Stomach (tissue), 9 donors: ENCODE data around the gene GALK1. TPM values are rescaled to one million over a fixed set of nuclear protein-coding genes. Genes with fewer than 3 reads are reported as not detected.
"Not testable (repeated sequence)": the region's sequence is repeated elsewhere in the genome, so short reads cannot be mapped to it uniquely, and the experiment has no call there.

ENCODE experiments used
- DNase-seq, 2 donors: peaks; one replicate each; pipeline versions ENCODE4 v3.0.0 to v3.0.0-alpha.2; 2013 to 2019
- H3K27ac ChIP-seq, 5 donors: fragments of 200-600 bp in 4 of 5; sonication (generic) in 4 of 5; one replicate each; pipeline ENCODE4 v1.5.1; 2013 to 2019; ENCODE audit warnings: mild to moderate bottlenecking in 1 of 5, moderate library complexity in 1 of 5
- H3K27me3 ChIP-seq, 3 donors: fragments of 200-600 bp; sonication (generic); one replicate each; pipeline ENCODE4 v1.5.1; 2017 to 2019; ENCODE audit warnings: mixed run types in 1 of 3
- H3K36me3 ChIP-seq, 4 donors: fragments of 200-600 bp; sonication (generic); 1 replicate in 3 of 4; 2 replicates in 1 of 4; pipeline ENCODE4 v1.5.1; 2016 to 2019
- H3K4me1 ChIP-seq, 4 donors: fragments of 200-600 bp; sonication (generic); one replicate each; pipeline ENCODE4 v1.5.1; 2016 to 2019
- H3K4me3 ChIP-seq, 4 donors: fragments of 200-600 bp; sonication (generic) in 3 of 4; one replicate each; pipeline ENCODE4 v1.5.1; 2016 to 2019; ENCODE audit warnings: mild to moderate bottlenecking in 1 of 4
- H3K9me3 ChIP-seq, 4 donors: fragments of 200-600 bp; sonication (generic); one replicate each; pipeline ENCODE4 v1.5.1; 2016 to 2019
- CTCF ChIP-seq, 7 experiments: fragments of 450-650 bp in 4 of 7; fragments of 200-600 bp in 3 of 7; sonication (generic) in 3 of 7; IDR thresholded peaks; one replicate each; pipeline ENCODE4 v1.5.1; 2016 to 2019; ENCODE audit warnings: antibody characterized with exemption in 7 of 7, control low read depth in 2 of 7, mild to moderate bottlenecking in 1 of 7
- EP300 ChIP-seq: sonication (generic); formaldehyde crosslinking; IDR thresholded peaks from one replicate; pipeline ENCODE4 v1.6.1; 2017; ENCODE audit warnings: antibody characterized with exemption
- POLR2A ChIP-seq, 4 donors: fragments of 450-650 bp; IDR thresholded peaks; one replicate each; pipeline ENCODE4 v1.6.1; 2016; ENCODE audit warnings: antibody characterized with exemption in 4 of 4, control low read depth in 2 of 4, mild to moderate bottlenecking in 1 of 4, moderate library complexity in 1 of 4
- POLR2AphosphoS5 ChIP-seq, 3 donors: sonication (generic); formaldehyde crosslinking; IDR thresholded peaks; one replicate each; pipeline ENCODE4 v1.6.1; 2016; ENCODE audit warnings: antibody characterized with exemption in 3 of 3
- WGBS, 5 donors: extraction: QIAGEN DNeasy Blood & Tissue Kit in 3 of 5; methylation state at CpG; one replicate each; pipeline versions ENCODE4 v1.1.5 to v1.1.7; 2013 to 2018; 5-methylcytosine and 5-hydroxymethylcytosine counted together
- intact Hi-C: fragments of 100-400 bp; cut with DNase I; formaldehyde crosslinking; loops from one replicate; pipeline ENCODE4 v1.15.1; 2023; ENCODE audit warnings: low total_unique reads
- polyA plus RNA-seq, 3 donors: library from polyadenylated mRNA; stranded (reverse); fragments of 200-250 nt; gene quantifications; one replicate each; pipeline ENCODE4 v1.2.3, GENCODE V29; 2013
- total RNA-seq, 5 donors: library from RNA; depleted of rRNA; stranded (reverse); fragments of >200 nt; gene quantifications; one replicate each; pipeline versions ENCODE4 v1.1.0 to v1.2.3, GENCODE V29; 2014 to 2016
- donor health status: healthy with polysubstance abuse.
- donor health status: Bipolar disorder and iron deficiency.
- donor health status: healthy.

GALK1 gene
- total and polyA plus RNA-seq, 8 donors: 7.6 to 57.1 (median 34.5) TPM

GRCh38 chr17:75778066-75778860 is 13.3 kb upstream of the GALK1 start:
- H3K9me3 ChIP-seq, intact Hi-C loops, H3K27me3 ChIP-seq: not testable (repeated sequence)
- Histone ChIP-seq H3K4me3 (peak overlapping the region; percentile 89 to 96 (median 92)), H3K36me3 (peaks cover 19 to 51% (median 48%) of the 10 kb centered on the region in 4 donors), H3K4me1 (peaks cover 26 to 67% (median 52%) of the 10 kb centered on the region in 4 donors), H3K27ac (peak overlapping the region; percentile 96 to 99 (median 98))
- peak in 1 of 3 donors; percentile 11 for TF ChIP-seq POLR2AphosphoS5 (IDR thresholded peaks at IDR 0.05)
- WGBS, 5 donors: 0 to 2% (median 1%) methylated on average over 13 to 19 of the region's 19 CpGs
- peak in 1 of 2 donors; percentile 29 for DNase-seq

GRCh38 chr17:75777296-75777922 is 12.4 kb upstream of the GALK1 start:
- Histone ChIP-seq H3K9me3 (no peaks in the 10 kb centered on the region), H3K36me3 (peaks cover 19 to 51% (median 48%) of the 10 kb centered on the region in 4 donors), H3K27me3 (no peaks in the 10 kb centered on the region), H3K4me3 (peak overlapping the region; percentile 89 to 96 (median 92)), H3K4me1 (peaks cover 22 to 60% (median 43%) of the 10 kb centered on the region in 4 donors), H3K27ac (peak overlapping the region in 4 of 5 donors; percentile 98 to 99 (median 98))
- intact Hi-C loops: no loop called here
- DNase-seq: peak in 1 of 2 donors; percentile 58
- WGBS, 5 donors: 3 to 9% (median 4%) methylated on average over 2 of the region's 2 CpGs
- TF ChIP-seq POLR2AphosphoS5 (IDR thresholded peaks at IDR 0.05): peak in 2 of 3 donors; percentile 17 to 35
- TF ChIP-seq EP300: no peak

GRCh38 chr17:75776386-75777295 is 11.6 kb upstream of the GALK1 start:
- peak in 2 of 3 donors; percentile 72 to 76 for TF ChIP-seq POLR2AphosphoS5 (IDR thresholded peaks at IDR 0.05)
- no peak for TF ChIP-seq CTCF (IDR thresholded peaks at IDR 0.05)
- no peak for TF ChIP-seq POLR2A (IDR thresholded peaks at IDR 0.05)
- TF ChIP-seq EP300: no peak
- H3K4me3 ChIP-seq: peak overlapping the region; percentile 89 to 96 (median 92)
- H3K4me1 ChIP-seq: peaks cover 22 to 61% (median 44%) of the 10 kb centered on the region in 4 donors
- no peaks in the 10 kb centered on the region for H3K9me3 ChIP-seq
- WGBS, 5 donors: 26 to 45% (median 36%) methylated on average over 15 of the region's 15 CpGs
- peak in 1 of 2 donors; percentile 89 for DNase-seq
- no peaks in the 10 kb centered on the region for H3K27me3 ChIP-seq
- peaks cover 19 to 51% (median 48%) of the 10 kb centered on the region in 4 donors for H3K36me3 ChIP-seq
- peak overlapping the region in 4 of 5 donors; percentile 54 to 99 (median 98) for H3K27ac ChIP-seq
- intact Hi-C loops: no loop called here

GRCh38 chr17:75774991-75775668 is 10.1 kb upstream of the GALK1 start:
- no peak for TF ChIP-seq EP300
- TF ChIP-seq CTCF (IDR thresholded peaks at IDR 0.05): no peak
- TF ChIP-seq POLR2AphosphoS5 (IDR thresholded peaks at IDR 0.05): peak in 2 of 3 donors; percentile 61 to 85
- peak in 1 of 4 donors; percentile 5 for TF ChIP-seq POLR2A (IDR thresholded peaks at IDR 0.05)
- peak overlapping the region in 1 of 4 donors; percentile 94 for H3K4me3 ChIP-seq

More at GRCh38 chr17:75774991-75775668, 10.1 kb upstream of the GALK1 start:
- WGBS, 5 donors: 53 to 63% (median 54%) methylated on average over 6 of the region's 6 CpGs
- Histone ChIP-seq H3K27me3 (no peaks in the 10 kb centered on the region), H3K4me1 (peaks cover 22 to 53% (median 35%) of the 10 kb centered on the region in 4 donors), H3K36me3 (peaks cover 19 to 51% (median 48%) of the 10 kb centered on the region in 4 donors), H3K9me3 (no peaks in the 10 kb centered on the region), H3K27ac (peak overlapping the region in 3 of 5 donors; percentile 98 to 99 (median 99))
- peak in 1 of 2 donors; percentile 83 for DNase-seq
- intact Hi-C loops: no loop called here
